ENCODE measurements around the gene ZNRF1. TPM values are rescaled to one million over a fixed set of nuclear protein-coding genes. Genes with fewer than 3 reads are reported as not detected.

Gene ZNRF1
- total RNA-seq, 1 experiment from 2014 or later = 27.1 TPM

DNA sequence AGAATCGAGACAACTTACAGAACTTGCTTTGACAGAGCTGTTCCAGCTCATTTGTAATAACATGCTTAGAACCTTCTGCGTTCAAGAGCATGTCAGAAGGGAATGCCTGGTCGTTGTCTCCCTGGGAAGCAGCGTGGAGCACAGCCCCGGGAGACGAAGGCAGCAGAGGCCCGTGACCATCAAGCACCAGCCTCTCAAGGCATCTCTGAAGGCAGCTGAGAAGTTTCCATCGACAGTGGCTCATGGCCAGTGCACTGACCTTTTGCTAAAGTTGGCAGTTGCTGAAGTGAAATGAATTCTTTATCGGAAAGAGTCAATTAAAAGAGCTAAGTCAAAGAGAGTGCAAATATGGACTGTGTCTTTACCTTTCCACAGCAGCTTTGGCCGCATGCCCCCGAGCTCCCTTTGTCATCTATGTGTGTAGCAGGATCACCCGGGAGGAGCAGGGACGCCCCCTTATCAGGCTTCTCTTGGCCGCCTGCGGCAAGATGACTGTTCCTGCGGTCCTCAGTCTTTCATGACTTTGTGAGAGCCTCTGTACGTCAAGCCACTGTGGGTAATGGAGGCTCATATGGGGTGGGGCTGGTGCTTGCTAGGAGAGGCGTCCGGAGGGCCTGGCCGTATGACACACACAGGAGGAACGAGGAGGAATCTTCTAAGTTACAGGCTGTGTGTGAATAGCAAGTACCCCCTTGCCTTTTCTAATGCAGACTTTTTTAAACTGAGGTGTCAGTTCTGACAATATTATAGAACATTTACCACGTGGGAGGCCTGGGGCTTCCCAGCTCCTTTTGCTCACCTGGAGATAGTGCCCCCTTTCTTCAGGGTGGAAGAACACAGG lies 63.5 kb downstream of the ZNRF1 start:
- Mint-ChIP-seq H3K27me3 (ENCODE audit: unreplicated experiment) (no peaks in the 10 kb centered on the region), H3K9me3 (ENCODE audit: low read depth, unreplicated experiment) (no peaks in the 10 kb centered on the region)

GRCh38 chr16:75062976-75063346 lies 64.1 kb downstream of the ZNRF1 start:
- H3K4me3 Mint-ChIP-seq (ENCODE audit: low read depth, unreplicated experiment) = no peak overlapping the region
- intact Hi-C loops (cut with micrococcal nuclease; ENCODE audit: unreplicated experiment) = no loop called here
- no peak overlapping the region for H3K27ac Mint-ChIP-seq (ENCODE audit: unreplicated experiment)
- H3K27me3 Mint-ChIP-seq (ENCODE audit: unreplicated experiment) = no peaks in the 10 kb centered on the region
- no peaks in the 10 kb centered on the region for H3K9me3 Mint-ChIP-seq (ENCODE audit: low read depth, unreplicated experiment)
- BruUV-seq (replicated peaks) = no TSS peak
- CTCF ChIA-PET = no interaction called here
- peaks cover 25% of the 10 kb centered on the region for H3K4me1 Mint-ChIP-seq (ENCODE audit: low read depth, unreplicated experiment)
- TF ChIP-seq, protein P1, sequence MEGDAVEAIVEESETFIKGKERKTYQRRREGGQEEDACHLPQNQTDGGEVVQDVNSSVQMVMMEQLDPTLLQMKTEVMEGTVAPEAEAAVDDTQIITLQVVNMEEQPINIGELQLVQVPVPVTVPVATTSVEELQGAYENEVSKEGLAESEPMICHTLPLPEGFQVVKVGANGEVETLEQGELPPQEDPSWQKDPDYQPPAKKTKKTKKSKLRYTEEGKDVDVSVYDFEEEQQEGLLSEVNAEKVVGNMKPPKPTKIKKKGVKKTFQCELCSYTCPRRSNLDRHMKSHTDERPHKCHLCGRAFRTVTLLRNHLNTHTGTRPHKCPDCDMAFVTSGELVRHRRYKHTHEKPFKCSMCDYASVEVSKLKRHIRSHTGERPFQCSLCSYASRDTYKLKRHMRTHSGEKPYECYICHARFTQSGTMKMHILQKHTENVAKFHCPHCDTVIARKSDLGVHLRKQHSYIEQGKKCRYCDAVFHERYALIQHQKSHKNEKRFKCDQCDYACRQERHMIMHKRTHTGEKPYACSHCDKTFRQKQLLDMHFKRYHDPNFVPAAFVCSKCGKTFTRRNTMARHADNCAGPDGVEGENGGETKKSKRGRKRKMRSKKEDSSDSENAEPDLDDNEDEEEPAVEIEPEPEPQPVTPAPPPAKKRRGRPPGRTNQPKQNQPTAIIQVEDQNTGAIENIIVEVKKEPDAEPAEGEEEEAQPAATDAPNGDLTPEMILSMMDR (IDR thresholded peaks at IDR 0.05; ENCODE audit: unreplicated experiment) = no peak
- H3K36me3 Mint-ChIP-seq (ENCODE audit: insufficient read depth, unreplicated experiment) = no peaks in the 10 kb centered on the region
- no peak for DNase-seq

More for the DNA sequence above, 63.5 kb downstream of the ZNRF1 start:
- BruUV-seq (replicated peaks) = no TSS peak
- Mint-ChIP-seq H3K4me1 (ENCODE audit: low read depth, unreplicated experiment) (peaks cover 24% of the 10 kb centered on the region), H3K27ac (ENCODE audit: unreplicated experiment) (no peak overlapping the region), H3K4me3 (ENCODE audit: low read depth, unreplicated experiment) (no peak overlapping the region), H3K36me3 (ENCODE audit: insufficient read depth, unreplicated experiment) (no peaks in the 10 kb centered on the region)
- DNase-seq = no peak
- CTCF ChIA-PET = interaction anchor here (1.2 to 1.3 kb wide), 2 partner anchors 11 to 49 kb away, joined by 3 read pairs; no protein-coding TSS in a partner anchor
- TF ChIP-seq, protein P1 (IDR thresholded peaks at IDR 0.05; ENCODE audit: unreplicated experiment) = no peak
- intact Hi-C loops (cut with micrococcal nuclease; ENCODE audit: unreplicated experiment) = no loop called here

DNA sequence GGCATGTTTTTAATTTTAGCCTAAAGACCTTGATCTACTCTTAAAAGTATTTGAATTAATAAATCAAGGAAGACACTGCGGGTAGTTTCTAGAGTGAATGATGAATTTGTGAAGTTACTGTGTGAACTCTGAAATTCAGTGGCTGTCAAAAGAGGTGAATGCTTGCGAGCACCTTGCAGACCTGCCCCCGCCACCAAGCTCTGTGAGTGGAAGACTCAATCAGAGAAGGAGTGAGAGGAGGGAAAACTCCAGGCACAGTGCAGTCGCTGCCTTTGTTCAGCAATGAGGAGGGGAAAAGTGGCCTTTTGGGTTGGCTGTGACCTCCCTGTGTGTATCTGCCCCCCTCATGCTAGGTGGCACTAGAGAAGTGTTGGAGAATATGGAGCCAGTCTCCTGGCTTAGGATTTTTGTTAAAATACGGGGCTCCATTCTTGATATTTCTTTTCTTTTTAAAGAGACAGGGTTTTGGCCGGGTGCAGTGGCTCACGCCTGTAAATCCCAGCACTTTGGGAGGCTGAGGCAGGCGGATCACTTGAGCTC lies 64.8 kb downstream of the ZNRF1 start:
- CTCF ChIA-PET = no interaction called here
- H3K4me3 Mint-ChIP-seq (ENCODE audit: low read depth, unreplicated experiment) = no peak overlapping the region
- intact Hi-C loops (cut with micrococcal nuclease; ENCODE audit: unreplicated experiment) = loop anchor here (2.0 kb wide), 2 partner anchors 27 to 63 kb away; no protein-coding TSS in a partner anchor
- no peaks in the 10 kb centered on the region for H3K36me3 Mint-ChIP-seq (ENCODE audit: insufficient read depth, unreplicated experiment)
- H3K9me3 Mint-ChIP-seq (ENCODE audit: low read depth, unreplicated experiment) = no peaks in the 10 kb centered on the region
- DNase-seq = no peak
- BruUV-seq (replicated peaks) = no TSS peak
- no peaks in the 10 kb centered on the region for H3K27me3 Mint-ChIP-seq (ENCODE audit: unreplicated experiment)
- TF ChIP-seq, protein P1 (IDR thresholded peaks at IDR 0.05; ENCODE audit: unreplicated experiment) = no peak
- H3K27ac Mint-ChIP-seq (ENCODE audit: unreplicated experiment) = no peak overlapping the region
- peaks cover 25% of the 10 kb centered on the region for H3K4me1 Mint-ChIP-seq (ENCODE audit: low read depth, unreplicated experiment)

DNA sequence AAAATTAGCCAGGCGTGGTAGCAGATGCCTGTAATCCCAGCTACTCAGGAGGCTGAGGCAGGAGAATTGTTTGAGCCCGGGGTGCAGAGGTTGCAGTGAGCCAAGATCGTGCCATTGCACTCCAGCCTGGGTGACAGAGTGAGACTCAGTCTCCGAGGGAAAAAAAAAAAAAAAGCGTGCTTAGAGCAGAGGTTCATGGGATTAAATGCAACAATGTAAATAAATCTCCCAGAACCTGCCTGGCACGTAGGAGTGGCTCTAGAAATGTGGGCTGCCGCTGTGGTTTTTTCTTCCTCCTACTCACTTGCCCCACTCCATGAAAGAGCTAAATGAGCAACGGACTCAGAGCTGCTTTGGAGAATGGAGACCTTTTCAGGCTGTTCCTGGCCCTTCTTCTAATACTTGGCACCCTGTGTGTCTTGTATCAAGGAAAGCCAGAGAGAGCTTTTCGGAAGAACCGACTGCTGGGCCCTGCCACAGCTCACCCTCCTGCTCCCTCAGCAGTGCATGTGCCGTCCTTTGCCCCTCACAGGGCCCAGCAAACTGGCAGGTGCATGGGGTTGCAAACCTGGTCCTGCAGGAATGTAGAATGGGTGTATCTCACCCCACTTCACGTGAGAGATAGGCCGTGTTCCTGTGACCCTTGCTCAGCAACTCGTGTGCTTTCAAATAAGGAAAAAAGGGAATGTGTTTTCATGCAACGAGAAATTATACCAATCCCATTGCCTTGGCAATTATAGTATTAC lies 65.8 kb downstream of the ZNRF1 start:
- no TSS peak for BruUV-seq (replicated peaks)
- intact Hi-C loops (cut with micrococcal nuclease; ENCODE audit: unreplicated experiment) = loop anchor here (2.0 kb wide), 2 partner anchors 26 to 64 kb away; no protein-coding TSS in a partner anchor
- no peaks in the 10 kb centered on the region for H3K36me3 Mint-ChIP-seq (ENCODE audit: insufficient read depth, unreplicated experiment)
- peak overlapping the region; percentile 45 for H3K4me3 Mint-ChIP-seq (ENCODE audit: low read depth, unreplicated experiment)
- peak; percentile 66 for DNase-seq
- H3K27me3 Mint-ChIP-seq (ENCODE audit: unreplicated experiment) = no peaks in the 10 kb centered on the region
- TF ChIP-seq, protein P1 (IDR thresholded peaks at IDR 0.05; ENCODE audit: unreplicated experiment) = no peak
- H3K4me1 Mint-ChIP-seq (ENCODE audit: low read depth, unreplicated experiment) = peaks cover 25% of the 10 kb centered on the region
- CTCF ChIA-PET = interaction anchor here (0.6 to 1.7 kb wide), 11 partner anchors 8 to 491 kb away, joined by 3 to 10 read pairs (median 4); partner anchors contain the start of gene ZNRF1
- peak overlapping the region; percentile 36 for H3K27ac Mint-ChIP-seq (ENCODE audit: unreplicated experiment)
- H3K9me3 Mint-ChIP-seq (ENCODE audit: low read depth, unreplicated experiment) = no peaks in the 10 kb centered on the region
